CD4-positive, alpha-beta T cell treated with Interleukin-1 beta for 1 hour (primary cell): ENCODE data around the gene DAG1.

ENCODE experiments used
- DNase-seq, 2 donors: peaks; one replicate each; pipeline ENCODE4 v3.0.0-alpha.2; 2020 to 2022

Gene DAG1

GRCh38 chr3:49554633-49555265 lies 84.7 kb downstream of the DAG1 start:
- DNase-seq = no peak

DNA sequence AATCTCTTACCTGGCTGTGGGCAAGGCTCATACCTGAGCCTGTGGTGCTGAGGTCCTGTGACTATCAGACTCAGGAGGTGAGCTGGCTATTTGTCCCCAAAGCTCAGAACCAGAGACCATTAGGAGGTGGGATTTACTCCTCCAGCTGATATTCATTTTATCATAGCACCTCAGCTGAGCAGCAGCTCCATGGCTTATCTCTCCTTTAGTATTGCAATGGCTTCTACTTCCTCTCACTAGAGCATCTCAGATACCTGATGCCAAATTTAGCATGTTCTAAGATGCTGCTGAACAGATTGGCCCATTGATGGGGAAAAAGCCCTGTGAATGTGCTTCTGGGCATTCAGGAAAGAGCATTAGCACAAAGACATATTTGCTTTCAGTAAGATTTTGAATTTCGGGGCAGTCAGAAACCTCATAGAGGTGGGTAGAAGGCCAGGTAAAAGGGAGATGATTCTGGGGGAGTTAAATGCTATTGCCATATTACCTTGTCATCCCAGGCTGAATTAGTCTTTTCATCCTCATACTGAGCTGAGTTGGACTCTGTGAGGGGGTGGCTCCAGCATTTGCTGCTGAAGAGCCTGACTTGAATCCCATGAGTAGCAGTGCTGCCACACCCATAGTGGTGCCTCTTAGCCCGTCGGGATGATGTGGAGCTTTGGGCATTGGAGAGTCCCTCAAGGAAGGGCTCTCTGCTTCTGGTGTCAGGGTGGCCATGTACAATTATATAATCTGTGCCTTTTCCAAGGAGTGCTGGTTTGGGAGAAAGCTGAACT lies 86.6 kb downstream of the DAG1 start:
- DNase-seq = no peak

- no peak for DNase-seq
Measured at GRCh38 chr3:49563040-49563578, 93.0 kb downstream of the DAG1 start.

DNA sequence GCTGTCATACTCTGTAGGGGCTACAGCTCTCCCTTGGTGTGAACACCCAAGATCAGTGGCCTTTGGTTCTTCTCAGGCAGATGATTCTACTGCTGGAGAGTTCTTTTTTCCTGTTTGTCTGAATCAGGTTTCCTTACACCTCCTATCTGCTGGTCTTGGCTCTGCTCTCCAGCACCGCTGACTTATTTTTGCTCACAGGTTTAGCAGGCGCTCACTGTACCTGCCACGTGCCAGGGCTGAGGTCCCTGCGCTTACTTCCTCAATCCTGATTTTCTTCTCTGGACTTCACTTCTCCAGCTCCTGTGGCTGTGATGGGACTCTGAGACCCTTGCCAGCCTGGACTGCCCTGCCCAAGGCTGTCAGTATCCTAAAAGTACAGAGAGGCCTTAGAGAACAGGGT lies 93.7 kb downstream of the DAG1 start:
- DNase-seq = no peak

DNA sequence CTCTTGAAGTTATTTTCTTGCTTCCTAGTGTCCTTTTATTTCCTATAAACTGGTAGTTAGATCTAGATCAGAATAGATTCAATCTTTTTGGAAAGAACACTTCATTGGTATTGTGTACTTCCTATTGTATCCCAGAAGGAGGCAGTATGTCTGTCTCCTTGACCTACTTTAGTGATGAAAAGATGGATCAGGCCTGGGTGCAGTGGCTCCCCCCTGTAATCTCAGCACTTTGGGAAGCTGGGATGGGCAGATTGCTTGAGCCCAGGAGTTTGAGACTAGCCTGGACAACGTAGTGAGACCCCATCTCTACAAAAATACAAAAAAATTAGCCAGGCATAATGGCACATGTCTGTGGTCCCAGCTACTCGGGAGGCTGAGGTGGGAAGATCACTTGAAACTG lies 96.2 kb downstream of the DAG1 start:
- DNase-seq = no peak

DNA sequence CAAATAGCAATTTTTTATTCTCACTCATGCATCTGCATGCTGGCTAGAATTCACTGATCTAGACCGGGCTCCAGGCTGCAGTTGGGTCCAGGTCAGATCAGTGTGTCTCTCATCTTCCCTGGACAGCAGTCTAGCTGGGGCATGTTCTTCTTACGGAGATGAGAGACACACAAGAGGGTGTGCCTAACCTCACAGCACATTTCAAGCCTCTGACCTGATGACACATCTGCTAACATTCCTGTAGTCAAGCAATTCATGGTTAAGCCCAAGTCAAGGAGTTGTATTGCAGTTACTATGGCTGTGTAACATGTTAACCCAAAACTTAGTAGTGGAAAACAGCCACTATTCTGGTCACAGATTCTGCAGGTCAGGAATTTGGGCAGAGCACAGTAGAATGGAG lies 97.3 kb downstream of the DAG1 start:
- DNase-seq = no peak

DNA sequence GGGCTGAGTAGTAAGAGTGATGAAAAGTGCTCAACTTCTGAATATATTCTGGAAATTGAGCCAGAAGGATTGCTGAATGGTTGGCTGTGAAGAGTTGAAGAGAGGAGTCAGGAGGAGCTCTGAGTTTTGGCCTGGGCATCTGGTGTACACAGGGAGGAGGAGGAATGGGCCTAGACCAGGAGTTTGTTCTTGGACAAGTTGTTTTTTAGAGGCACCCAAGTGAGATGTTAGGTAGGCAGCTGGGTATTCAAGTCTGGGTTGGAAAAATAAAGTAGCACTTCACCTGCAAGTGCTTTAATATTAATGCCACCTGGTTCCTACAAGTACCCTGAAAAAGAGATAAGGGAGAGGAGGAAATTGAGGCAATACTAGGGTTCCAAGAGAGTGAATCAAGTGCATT lies 98.9 kb downstream of the DAG1 start:
- no peak for DNase-seq

DNA sequence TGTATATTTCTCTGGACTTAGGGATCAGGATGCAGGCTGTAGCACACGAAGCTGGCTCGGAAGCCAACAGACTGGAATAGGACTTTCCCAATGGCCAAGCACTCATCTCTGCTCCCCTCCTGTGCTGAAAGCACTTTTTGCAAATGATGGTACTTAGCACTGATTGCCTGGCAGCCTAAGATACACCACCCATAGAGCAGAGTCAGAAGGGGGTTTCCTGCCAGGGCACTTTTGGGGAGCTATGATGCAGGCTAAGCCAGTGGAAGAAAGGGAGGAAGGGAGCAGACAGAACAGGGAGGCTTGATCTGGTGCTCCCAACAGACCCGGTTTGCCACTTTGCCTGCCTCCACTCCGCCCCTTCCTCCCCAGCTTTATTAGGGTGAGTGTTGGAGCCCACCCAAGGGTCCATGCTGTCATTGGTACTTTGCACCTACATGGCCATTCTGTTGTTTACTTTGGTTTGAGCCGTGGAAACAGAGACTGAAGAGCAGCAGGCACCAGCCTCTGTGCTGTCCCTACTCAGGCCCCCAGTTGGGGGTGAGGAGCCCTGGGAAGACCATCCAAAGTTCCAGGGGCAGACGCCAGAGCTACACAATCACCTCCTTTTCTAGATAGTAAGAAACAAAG lies 100.1 kb downstream of the DAG1 start:
- DNase-seq = no peak

DNA sequence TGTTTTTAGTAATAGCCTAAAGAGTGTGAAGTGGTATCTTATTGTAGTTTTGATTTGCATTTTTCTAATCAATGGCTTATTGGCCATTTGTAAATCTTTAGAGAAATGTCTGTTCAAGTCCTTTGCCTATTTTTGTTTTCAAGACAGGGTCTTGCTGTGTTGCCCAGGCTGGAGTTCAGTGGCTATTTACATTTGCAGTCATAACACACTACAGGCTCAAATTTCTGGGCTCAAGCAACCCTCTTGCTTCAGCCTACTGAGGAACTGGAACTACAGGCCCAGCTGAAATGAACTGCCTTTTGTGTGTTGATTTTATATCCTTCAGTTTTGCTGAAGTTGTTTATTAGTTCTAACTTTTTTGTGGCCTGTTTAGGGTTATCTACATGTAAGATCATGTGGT lies 112.1 kb downstream of the DAG1 start:
- DNase-seq = no peak
